Nucleus accumbens (tissue), 56 donors: ENCODE measurements around the gene MYO1G.
A peak's percentile ranks its signal among the peaks of the same experiment; 100 is the strongest.
"Not testable (repeated sequence)": the region's sequence is repeated elsewhere in the genome, so short reads cannot be mapped to it uniquely, and the experiment has no call there.

ENCODE experiments used
- DNase-seq, 56 donors: peaks; one replicate each; lab custom pipeline; 2025; lab: John Stamatoyannopoulos, UW

MYO1G gene

DNA sequence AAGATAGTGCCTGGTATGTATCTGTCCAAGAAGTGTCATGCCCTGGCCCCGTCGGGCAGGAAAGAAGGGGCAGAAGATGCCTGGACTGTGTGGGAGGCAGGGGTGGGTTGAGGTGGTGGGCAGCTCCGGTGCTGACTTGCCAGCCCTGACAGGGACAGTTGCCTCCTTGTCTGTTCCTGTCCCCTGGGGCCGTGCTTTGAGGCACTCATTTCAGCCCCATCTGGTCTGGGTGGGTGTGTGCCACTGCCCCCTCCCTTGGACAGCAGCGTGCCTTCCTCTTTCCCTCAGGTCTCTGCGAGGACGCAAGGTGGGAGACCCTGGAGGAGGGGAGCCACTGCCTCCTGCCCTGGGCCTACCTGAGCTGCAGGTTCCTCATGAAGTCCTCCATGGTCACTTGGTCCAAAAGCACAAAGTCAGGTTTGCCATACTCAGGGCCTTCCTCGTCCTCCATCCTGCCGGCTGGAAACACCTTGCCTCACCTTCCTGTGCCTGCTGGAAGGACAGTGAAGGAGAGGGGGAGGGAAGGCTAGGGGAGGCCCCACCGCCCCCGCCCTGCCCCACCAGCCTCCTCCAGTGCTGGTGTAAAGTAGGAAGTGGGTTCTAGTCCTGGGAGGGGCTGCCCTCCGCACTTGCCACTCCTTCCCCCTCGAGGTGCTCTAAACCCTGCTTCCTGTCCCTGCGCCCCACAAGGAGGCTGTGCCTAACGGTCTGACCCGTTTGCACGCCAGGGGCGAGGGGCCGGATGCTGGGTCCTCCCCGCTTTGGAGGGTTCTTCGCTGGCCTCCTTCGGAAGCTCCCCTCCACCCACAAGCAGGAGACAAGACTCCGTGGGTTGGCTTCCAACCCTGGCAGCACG is at the start of gene MYO1G:
Gene MYO1G (minus strand): TSS at position 505 of the 856 bp plus-strand sequence. CDS start 54 bp downstream, at position 451.
- DNase-seq, result peak in 4 of 56 donors; percentile 4 to 22 (median 13)

DNA sequence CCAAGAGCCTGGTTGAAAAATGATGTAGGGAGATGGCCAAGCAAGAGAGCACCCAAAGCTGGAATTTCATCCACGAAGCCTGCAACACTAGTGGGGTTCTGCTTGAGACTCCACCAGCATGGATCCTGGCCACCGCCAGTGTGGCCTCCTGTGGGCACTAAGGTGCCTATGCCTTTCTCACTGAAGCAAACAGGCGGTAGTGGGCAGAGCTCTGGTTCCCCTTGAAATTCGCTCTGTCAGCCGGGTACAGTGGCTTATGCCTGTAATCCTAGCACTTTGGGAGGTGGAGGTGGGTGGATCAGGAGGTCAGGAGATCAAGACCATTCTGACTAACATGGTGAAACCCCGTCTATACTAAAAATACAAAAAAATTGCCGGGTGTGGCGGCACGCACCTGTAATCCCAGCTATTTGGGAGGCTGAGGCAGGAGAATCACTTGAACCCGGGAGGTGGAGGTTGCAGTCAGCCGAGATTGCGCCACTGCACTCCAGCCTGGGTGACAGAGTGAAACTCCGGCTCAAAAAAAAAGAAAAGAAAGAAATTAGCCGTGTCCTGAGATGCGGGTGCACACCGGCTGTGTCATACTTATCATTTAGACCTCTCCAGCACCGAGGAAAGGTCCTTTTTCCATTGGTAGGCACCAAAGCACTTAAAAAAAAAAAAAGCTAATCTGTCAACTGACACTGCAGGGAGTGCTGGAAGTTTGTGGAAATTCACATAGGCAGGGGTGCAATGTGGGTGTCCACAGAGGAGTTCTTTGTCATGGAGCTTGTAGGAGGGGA is 49.5 kb upstream of the MYO1G start:
- DNase-seq, result peak in 4 of 56 donors; percentile 8 to 21 (median 12)

DNA sequence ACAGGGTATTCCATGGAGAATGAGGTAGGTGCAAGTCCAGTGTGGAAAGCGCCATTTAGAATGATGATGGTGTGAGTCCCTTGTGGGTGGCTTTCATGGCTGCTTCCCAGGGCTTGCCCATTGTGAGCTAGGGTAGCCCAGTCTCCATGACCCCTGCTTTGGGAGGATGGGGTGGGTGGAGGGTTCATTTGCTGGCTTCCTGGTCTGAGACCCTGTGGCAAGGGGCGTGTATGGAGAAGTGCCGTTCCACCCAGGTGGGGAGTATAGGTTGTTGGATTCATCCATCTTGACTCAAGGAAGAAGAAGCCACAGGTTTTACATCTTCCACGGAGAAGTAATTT is 48.9 kb upstream of the MYO1G start:
- DNase-seq, result no peak

DNA sequence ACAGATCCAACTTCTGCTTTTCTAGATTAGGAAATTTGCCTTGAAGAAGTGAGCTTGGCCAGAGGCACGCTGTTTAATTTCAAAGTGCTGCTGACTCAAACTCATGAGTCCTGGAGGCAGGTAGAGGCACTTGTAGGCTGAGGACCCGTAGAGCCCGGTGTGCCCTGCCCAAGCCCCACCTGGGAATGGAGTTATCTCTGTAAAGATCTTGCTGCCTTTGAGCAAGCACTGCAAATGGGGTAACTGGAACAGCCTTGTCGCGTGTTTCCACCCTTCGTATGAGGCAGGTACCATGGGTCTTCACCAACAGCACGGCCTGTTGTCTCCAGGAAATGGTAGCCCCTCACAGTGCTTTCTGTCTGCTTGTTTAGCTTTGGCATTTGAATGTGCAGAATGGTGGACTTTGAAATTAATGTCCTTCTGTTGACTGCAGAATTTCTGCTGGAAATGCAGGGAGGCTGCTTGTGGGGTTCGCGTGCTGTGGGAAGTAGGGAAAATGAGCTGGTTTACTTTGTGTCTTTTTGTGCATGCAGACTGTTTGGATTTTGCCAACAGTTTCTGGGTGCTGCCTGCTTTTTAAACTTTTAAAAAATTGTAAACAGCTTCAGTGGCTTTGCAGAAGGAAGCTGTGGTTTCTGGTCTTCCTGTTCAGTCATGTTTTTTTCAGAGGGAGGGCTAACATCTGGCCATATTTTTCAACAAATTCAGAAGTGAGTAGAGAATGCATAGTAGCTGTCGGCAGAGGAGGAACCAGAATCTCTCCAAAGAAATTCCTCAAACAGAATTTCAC is 48.4 kb upstream of the MYO1G start:
- DNase-seq, result no peak

DNA sequence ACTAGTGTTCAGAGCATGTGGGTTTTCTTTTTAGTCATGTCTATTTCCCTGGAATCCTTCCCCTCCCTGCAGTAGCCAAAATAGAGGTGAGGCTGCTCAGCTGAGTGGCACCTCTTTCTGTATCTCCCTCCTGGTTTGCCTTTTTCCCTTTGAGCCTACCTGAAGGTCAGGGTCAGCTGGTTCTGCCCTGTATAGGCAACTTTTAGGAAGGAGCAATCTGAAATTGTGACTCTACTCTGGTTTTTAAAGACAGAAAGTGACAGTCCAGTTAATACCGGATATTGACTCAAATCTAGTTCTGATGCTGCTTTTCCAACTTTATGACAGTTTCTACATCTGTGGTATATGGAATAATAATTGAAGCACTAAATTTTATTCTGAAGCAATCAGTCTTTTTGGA is 47.2 kb upstream of the MYO1G start:
- no peak for DNase-seq

DNA sequence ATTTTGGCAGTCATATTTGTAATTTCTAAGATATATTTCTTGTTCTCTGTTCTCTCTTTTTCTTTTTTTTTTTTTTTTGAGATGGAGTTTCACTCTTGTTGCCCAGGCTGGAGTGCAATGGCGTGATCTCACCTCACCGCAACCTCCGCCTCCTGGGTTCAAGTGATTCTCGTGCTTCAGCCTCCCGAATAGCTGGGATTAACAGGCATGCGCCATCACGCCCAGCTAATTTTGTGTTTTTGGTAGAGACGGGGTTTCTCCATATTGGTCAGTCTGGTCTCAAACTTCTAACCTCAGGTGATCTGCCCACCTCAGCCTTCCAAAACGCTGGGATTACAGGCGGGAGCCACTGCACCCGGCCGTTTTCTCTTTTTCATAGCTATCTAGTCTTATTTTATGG is 46.7 kb upstream of the MYO1G start:
- DNase-seq, result not testable (repeated sequence)

DNA sequence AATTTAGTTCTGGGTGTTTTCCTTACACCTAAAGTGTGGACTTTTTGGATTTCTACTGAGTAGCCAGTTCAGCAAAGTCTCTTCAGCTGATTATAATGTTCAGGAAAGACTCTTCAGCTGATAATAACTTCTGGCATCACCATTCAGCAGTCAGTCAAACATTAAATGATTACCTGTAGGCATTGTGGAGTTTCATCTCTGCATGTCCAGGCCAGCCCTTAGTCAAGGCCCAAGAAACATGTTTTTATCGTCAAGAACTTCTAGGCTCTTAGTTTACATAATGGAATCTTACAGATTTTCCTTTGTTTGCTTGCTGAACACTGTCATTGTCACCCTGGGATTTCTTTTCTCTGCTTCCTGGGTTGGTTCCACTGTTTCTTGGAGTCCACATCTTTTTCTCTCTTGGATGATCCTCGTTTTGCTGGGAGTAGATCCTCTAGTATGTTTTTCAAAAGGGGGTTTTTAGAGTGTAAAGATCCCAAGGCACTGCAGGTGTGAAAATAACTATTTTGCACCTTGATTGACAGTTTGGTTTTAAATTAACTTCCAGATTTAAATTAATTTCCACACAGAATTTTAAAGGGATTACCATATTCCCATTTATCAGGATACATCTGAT is 45.4 kb upstream of the MYO1G start:
- no peak for DNase-seq

DNA sequence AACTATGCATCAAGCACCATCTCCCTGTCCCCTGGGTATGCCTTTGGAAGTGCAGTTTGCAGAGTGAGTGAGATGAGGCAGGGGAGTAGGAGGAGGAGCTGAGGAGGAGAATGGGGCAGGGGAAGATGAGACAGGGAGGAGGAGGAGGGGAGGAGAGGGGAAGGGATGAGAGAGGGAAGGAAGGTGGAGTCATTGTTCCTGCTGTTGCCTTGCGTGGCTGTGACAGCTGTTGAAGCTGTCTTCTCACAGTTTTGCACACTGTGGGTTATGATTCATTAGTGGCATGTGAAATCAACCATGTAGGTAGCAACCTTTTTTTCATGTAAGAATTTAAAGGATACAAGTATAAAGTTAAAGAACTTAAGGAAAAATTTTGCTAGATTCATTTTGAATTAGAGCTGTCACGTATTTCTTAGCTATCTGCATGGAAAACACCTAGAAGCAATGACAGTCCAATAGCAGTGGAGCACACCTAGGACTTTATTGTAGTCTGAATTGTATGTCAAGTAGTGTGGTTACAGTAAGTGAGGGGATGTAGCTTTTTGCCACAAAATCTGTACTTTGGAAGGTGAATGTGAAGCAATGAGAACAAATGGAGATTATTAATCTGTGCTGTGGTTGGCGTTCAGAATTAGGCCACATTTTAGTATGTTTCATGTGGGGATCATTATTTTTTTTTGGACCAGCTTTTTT is 42.9 kb upstream of the MYO1G start:
- peak in 26 of 56 donors; percentile 6 to 78 (median 40) for DNase-seq

DNA sequence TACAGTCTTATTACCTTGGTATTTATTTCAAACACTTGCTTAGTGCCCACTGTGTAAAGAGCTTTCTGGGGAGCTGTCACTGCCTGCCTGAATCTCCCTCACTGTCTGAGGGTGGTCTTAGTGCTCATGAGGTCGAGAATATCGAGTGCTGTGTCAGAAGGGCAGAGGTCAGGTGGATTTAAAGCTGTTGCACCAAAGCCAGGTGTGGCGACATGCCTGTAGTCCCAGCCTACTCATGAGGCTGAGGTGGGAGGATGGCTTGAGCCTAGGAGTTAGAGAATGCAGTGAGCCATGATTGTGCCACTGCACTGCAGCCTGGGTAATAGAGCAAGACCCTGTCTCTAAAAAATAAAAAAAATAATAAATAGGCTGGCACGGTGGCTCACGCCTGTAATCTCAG is 42.1 kb upstream of the MYO1G start:
- no peak for DNase-seq

DNA sequence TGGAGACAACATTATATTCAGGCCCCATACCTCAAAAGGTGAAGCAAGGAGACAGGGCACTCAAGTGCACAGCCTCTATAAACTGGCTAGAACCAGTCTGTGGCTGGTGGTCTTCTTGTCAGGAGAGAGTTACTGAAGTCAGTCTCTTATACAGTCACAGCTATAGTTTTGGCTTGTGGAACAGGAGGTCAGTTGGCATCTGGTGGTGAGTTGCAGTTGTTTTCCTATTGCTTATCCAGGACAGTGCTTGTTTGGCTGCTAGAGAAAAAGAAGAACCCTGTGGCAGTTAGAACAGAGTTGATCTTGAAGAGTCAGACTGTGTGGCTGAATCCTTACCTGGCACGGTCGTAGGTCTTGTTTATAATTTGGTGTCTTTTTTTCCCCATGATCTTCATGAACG is 38.4 kb upstream of the MYO1G start:
- no peak for DNase-seq

DNA sequence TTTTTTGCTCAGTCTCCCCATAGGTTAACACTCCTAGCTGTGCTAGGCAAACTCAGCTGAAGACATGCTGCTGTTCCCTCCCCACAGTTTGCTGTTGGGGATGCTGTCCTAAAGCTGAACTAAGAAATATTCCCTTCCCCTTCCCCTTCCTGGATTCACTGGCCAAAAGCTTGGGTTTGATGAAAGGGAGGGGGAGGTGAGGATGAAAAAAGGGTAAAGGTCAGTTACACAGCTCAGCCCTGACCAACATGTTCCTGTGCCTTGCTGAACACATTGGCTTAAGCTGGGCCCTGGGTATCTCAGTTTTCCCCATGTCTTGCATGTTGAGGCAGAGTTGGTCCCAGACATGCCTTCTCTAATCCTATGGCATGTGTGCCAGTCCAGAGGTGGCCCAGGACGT is 36.5 kb upstream of the MYO1G start:
- no peak for DNase-seq

DNA sequence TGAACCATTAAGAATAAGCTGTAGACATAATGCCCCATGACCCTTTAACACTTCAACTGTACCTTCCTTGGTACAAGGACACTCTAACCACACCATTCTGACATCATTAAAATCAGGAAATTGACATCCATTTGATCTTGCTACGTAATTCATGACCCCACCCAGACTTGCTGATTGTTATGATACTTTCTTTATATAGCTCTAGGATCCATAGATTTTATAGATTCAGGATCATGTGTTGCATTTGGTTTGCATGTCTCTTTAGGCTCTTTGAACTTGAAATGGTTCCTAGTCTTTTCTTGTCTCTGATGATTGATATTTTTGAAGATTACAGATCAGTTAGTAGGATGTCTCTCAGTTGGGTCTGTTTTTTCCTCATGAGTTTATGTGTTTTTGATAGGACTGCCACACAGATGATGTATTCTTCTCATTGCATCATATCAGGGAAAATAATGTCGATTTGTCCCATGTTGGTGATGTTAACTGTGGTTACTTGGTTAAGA is 34.7 kb upstream of the MYO1G start:
- DNase-seq, result no peak

DNA sequence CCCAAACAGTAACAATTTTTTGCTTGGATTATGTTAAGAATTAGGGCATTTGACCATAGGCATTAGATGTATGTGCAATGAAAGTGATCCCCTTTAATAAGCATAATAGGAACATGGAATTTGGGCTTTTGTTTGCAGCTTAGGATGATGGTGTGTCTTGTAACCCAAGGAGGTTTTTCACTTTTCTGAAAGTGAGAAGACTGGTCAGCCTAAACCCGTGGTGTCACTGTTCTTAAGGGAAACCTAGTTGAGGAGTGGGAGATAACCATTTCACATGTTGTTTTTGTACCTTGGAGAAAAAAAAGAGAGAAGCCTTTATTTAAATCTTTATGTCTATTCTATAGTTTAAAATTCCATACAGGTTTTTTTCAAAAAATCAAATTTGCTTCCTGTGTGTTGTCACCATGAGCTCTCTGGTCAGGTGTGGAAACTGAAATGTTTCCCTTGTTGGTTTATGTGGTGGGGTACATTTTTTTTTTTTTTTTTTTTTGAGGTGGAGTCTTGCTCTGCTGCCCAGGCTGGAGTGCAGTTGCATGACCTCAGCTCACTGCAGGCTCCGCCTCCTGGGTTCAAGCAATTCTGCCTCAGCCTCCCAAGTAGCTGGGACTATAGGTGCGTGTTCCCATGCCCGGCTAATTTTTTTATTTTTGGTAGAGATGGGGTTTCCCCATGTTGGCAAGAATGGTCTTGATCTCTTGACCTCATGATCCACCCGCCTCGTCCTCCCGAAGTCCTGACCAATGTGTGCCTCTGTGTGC is 28.9 kb upstream of the MYO1G start:
- DNase-seq, result no peak

DNA sequence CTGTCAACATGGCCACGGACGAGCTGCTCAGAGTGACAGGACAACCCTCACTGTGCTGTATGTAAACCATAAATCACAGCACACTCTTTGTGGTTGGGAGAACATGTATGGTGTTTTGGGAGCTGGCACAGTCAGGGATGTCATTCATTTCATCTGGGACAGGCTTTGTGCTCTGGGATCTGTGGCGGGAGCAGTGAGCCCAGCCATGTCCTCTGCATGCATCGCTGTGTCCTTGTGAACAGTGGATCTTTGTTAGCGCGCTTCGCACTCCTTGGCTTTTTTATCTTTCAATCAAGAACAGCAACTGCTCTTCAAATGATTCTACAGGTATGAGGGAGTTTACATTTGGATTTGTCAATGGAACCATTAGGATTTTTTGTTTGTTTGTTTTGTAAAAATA is 28.3 kb upstream of the MYO1G start:
- peak in 27 of 56 donors; percentile 3 to 60 (median 26) for DNase-seq

DNA sequence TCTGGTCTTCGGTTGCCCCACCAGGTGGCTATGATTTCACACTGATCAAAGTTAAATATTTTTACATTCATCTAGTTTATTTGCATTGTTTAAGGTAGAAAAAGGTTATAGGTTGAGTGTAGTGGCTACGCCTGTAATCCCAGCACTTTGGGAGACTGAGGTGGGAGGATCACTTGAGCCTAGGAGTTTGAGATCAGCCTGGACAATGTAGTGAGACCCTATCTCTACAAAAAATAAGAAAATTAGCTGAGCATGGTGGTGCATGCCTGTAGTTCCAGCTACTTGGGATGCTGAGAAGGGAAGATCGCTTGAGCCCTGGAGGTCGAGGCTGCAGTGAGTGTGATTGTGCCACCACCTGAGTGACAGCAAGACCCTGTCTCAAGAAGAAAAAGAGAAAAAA is 25.0 kb upstream of the MYO1G start:
- DNase-seq, result no peak

DNA sequence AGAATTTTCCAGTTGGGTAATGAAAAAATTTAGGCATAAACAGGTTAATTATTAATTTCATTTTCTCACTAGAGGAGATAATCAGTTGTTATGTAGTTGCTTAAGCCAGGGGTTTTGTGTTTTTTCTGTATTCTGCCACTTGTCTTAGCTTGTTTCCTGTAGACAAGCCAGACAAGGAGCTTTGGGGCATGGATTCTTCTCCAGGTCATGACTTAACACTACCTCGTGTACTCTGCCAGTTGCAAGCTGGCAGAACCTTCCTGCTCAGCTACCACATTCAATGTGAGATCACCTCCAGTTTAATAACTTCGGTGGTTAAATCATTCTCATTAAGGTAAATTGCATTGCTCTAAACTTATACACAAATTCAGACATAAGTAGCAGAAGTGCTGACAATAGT is 23.0 kb upstream of the MYO1G start:
- DNase-seq, result no peak

DNA sequence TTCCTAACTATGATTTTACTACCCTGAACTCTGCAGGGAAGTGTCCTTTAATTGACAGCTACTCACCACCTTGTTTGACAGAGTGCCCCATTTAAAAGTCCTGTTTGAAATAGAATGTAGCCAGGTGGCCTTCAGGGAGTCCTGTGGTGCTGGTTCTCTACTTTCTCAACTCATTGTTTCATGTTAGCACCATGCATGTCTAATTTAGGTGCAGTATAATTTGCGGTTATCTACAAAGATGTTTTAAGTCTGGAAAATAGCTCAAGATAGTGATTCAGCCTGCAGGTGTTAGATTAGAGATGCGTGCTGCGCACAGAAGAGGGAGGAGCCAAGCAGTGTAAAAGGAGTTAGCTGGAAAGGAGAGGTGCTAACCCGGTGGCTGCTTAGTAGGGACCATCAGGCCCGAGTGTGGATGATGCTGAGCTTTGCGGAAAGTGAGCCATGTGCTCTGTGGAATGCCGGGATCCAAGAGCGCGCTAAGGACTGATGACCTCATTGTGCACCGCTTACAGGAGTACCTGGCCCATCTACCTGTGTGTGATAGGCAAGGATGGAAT is 22.4 kb upstream of the MYO1G start:
- DNase-seq, result peak in 9 of 56 donors; percentile 10 to 33 (median 20)
